Activated naive CD4-positive, alpha-beta T cell treated with anti-CD3 and anti-CD28 coated beads, Interleukin-2, amount 50 U/mL, for 16 hours (primary cell): ENCODE results near the gene FHIT.
"Not testable (repeated sequence)": the region's sequence is repeated elsewhere in the genome, so short reads cannot be mapped to it uniquely, and the experiment has no call there.

Experiments
- DNase-seq: peaks from one replicate; pipeline ENCODE4 v3.0.0-alpha.2; 2020

FHIT gene

GRCh38 chr3:61094608-61095007 lies 156.6 kb downstream of the FHIT start:
- no peak for DNase-seq

- no peak for DNase-seq
These were observed 157.9 kb downstream of the FHIT start for GRCh38 chr3:61093364-61093763.

GRCh38 chr3:61092870-61093269 lies 158.4 kb downstream of the FHIT start:
- no peak for DNase-seq

GRCh38 chr3:61090389-61091169 lies 160.7 kb downstream of the FHIT start:
- no peak for DNase-seq

GRCh38 chr3:61087465-61087864 lies 163.8 kb downstream of the FHIT start:
- no peak for DNase-seq

GRCh38 chr3:61081554-61081953 lies 169.7 kb downstream of the FHIT start:
- DNase-seq, result no peak

GRCh38 chr3:61080737-61081445 lies 170.4 kb downstream of the FHIT start:
- no peak for DNase-seq

- no peak for DNase-seq
These were observed 173.1 kb downstream of the FHIT start for GRCh38 chr3:61078048-61078752.

- no peak for DNase-seq
These were observed 173.7 kb downstream of the FHIT start for GRCh38 chr3:61077551-61077950.

GRCh38 chr3:61074783-61075182 lies 176.5 kb downstream of the FHIT start:
- DNase-seq, result no peak

- DNase-seq, result no peak
These were observed 177.6 kb downstream of the FHIT start for GRCh38 chr3:61073566-61074165.

- no peak for DNase-seq
These were observed 183.2 kb downstream of the FHIT start for GRCh38 chr3:61068084-61068483.

- no peak for DNase-seq
These were observed 184.5 kb downstream of the FHIT start for GRCh38 chr3:61066800-61067199.

- DNase-seq, result not testable (repeated sequence)
These were observed 185.0 kb downstream of the FHIT start for GRCh38 chr3:61066222-61066621.

- no peak for DNase-seq
These were observed 185.7 kb downstream of the FHIT start for GRCh38 chr3:61065451-61066011.

- DNase-seq, result no peak
These were observed 190.0 kb downstream of the FHIT start for GRCh38 chr3:61061092-61061723.

GRCh38 chr3:61060411-61060861 lies 190.8 kb downstream of the FHIT start:
- DNase-seq, result no peak

- DNase-seq, result no peak
These were observed 192.4 kb downstream of the FHIT start for GRCh38 chr3:61058836-61059235.

GRCh38 chr3:61057464-61057863 lies 193.8 kb downstream of the FHIT start:
- DNase-seq, result no peak

GRCh38 chr3:61055447-61055846 lies 195.8 kb downstream of the FHIT start:
- DNase-seq, result no peak

GRCh38 chr3:61053781-61054496 lies 197.3 kb downstream of the FHIT start:
- DNase-seq, result no peak

GRCh38 chr3:61052851-61053250 lies 198.4 kb downstream of the FHIT start:
- DNase-seq, result no peak
